ENCODE data around the gene TSSK2.

The TSSK2 gene

GRCh38 chr22:19138217-19139000 is 7.3 kb downstream of the TSSK2 start:
- H3K4me1 ChIP-seq (ENCODE audit: control insufficient read depth, insufficient read depth, low read length) = no peaks in the 10 kb centered on the region
- H3K9ac ChIP-seq (ENCODE audit: low read depth, low read length) = no peak overlapping the region
- peaks cover 62% of the 10 kb centered on the region for H3K36me3 ChIP-seq (ENCODE audit: control insufficient read depth, insufficient read depth, low read length)
- H3K9me3 ChIP-seq (ENCODE audit: control insufficient read depth, insufficient read depth, low read length) = no peaks in the 10 kb centered on the region
- H3K27me3 ChIP-seq (ENCODE audit: control insufficient read depth, insufficient read depth, low read length) = no peaks in the 10 kb centered on the region
- no peak overlapping the region for H3K4me3 ChIP-seq (ENCODE audit: low read depth, low read length)

- H3K36me3 ChIP-seq (ENCODE audit: control insufficient read depth, insufficient read depth, low read length) = peaks cover 57% of the 10 kb centered on the region
- H3K27me3 ChIP-seq (ENCODE audit: control insufficient read depth, insufficient read depth, low read length) = no peaks in the 10 kb centered on the region
- no peaks in the 10 kb centered on the region for H3K4me1 ChIP-seq (ENCODE audit: control insufficient read depth, insufficient read depth, low read length)
- H3K4me3 ChIP-seq (ENCODE audit: low read depth, low read length) = no peak overlapping the region
- H3K9me3 ChIP-seq (ENCODE audit: control insufficient read depth, insufficient read depth, low read length) = no peaks in the 10 kb centered on the region
- no peak overlapping the region for H3K9ac ChIP-seq (ENCODE audit: low read depth, low read length)
These were observed 7.9 kb downstream of the TSSK2 start for GRCh38 chr22:19139001-19139356.

- no peak overlapping the region for H3K9ac ChIP-seq (ENCODE audit: low read depth, low read length)
These were observed 8.9 kb downstream of the TSSK2 start for GRCh38 chr22:19139974-19140373.

GRCh38 chr22:19142394-19142793 is 11.3 kb downstream of the TSSK2 start:
- H3K9ac ChIP-seq (ENCODE audit: low read depth, low read length) = no peak overlapping the region
- H3K36me3 ChIP-seq (ENCODE audit: control insufficient read depth, insufficient read depth, low read length) = peaks cover 38% of the 10 kb centered on the region
- no peaks in the 10 kb centered on the region for H3K9me3 ChIP-seq (ENCODE audit: control insufficient read depth, insufficient read depth, low read length)
- H3K27me3 ChIP-seq (ENCODE audit: control insufficient read depth, insufficient read depth, low read length) = peaks cover 15% of the 10 kb centered on the region
- no peaks in the 10 kb centered on the region for H3K4me1 ChIP-seq (ENCODE audit: control insufficient read depth, insufficient read depth, low read length)
- no peak overlapping the region for H3K4me3 ChIP-seq (ENCODE audit: low read depth, low read length)

More at GRCh38 chr22:19139974-19140373, 8.9 kb downstream of the TSSK2 start:
- Histone ChIP-seq H3K27me3 (ENCODE audit: control insufficient read depth, insufficient read depth, low read length) (no peaks in the 10 kb centered on the region), H3K9me3 (ENCODE audit: control insufficient read depth, insufficient read depth, low read length) (no peaks in the 10 kb centered on the region), H3K4me1 (ENCODE audit: control insufficient read depth, insufficient read depth, low read length) (no peaks in the 10 kb centered on the region), H3K36me3 (ENCODE audit: control insufficient read depth, insufficient read depth, low read length) (peaks cover 48% of the 10 kb centered on the region), H3K4me3 (ENCODE audit: low read depth, low read length) (no peak overlapping the region)

- peaks cover 2% of the 10 kb centered on the region for H3K4me1 ChIP-seq (ENCODE audit: control insufficient read depth, insufficient read depth, low read length)
- H3K4me3 ChIP-seq (ENCODE audit: low read depth, low read length) = no peak overlapping the region
- peaks cover 23% of the 10 kb centered on the region for H3K27me3 ChIP-seq (ENCODE audit: control insufficient read depth, insufficient read depth, low read length)
- no peaks in the 10 kb centered on the region for H3K9me3 ChIP-seq (ENCODE audit: control insufficient read depth, insufficient read depth, low read length)
- no peak overlapping the region for H3K9ac ChIP-seq (ENCODE audit: low read depth, low read length)
- H3K36me3 ChIP-seq (ENCODE audit: control insufficient read depth, insufficient read depth, low read length) = peaks cover 32% of the 10 kb centered on the region
These were observed 12.1 kb downstream of the TSSK2 start for GRCh38 chr22:19143212-19143611.

- H3K27me3 ChIP-seq (ENCODE audit: control insufficient read depth, insufficient read depth, low read length) = peaks cover 31% of the 10 kb centered on the region
These were observed 12.9 kb downstream of the TSSK2 start for GRCh38 chr22:19143967-19144400.

GRCh38 chr22:19146215-19146968 is 15.3 kb downstream of the TSSK2 start:
- H3K4me3 ChIP-seq (ENCODE audit: low read depth, low read length) = no peak overlapping the region
- peaks cover 2% of the 10 kb centered on the region for H3K9me3 ChIP-seq (ENCODE audit: control insufficient read depth, insufficient read depth, low read length)
- H3K9ac ChIP-seq (ENCODE audit: low read depth, low read length) = no peak overlapping the region
- H3K36me3 ChIP-seq (ENCODE audit: control insufficient read depth, insufficient read depth, low read length) = peaks cover 12% of the 10 kb centered on the region
- peaks cover 47% of the 10 kb centered on the region for H3K27me3 ChIP-seq (ENCODE audit: control insufficient read depth, insufficient read depth, low read length)
- H3K4me1 ChIP-seq (ENCODE audit: control insufficient read depth, insufficient read depth, low read length) = peaks cover 2% of the 10 kb centered on the region

More at GRCh38 chr22:19143967-19144400, 12.9 kb downstream of the TSSK2 start:
- H3K4me3 ChIP-seq (ENCODE audit: low read depth, low read length) = peak overlapping the region; percentile 97
- peak overlapping the region; percentile 85 for H3K9ac ChIP-seq (ENCODE audit: low read depth, low read length)
- H3K4me1 ChIP-seq (ENCODE audit: control insufficient read depth, insufficient read depth, low read length) = peaks cover 2% of the 10 kb centered on the region
- H3K36me3 ChIP-seq (ENCODE audit: control insufficient read depth, insufficient read depth, low read length) = peaks cover 29% of the 10 kb centered on the region
- no peaks in the 10 kb centered on the region for H3K9me3 ChIP-seq (ENCODE audit: control insufficient read depth, insufficient read depth, low read length)

GRCh38 chr22:19147195-19147780 is 16.2 kb downstream of the TSSK2 start:
- Histone ChIP-seq H3K36me3 (ENCODE audit: control insufficient read depth, insufficient read depth, low read length) (peaks cover 4% of the 10 kb centered on the region), H3K4me1 (ENCODE audit: control insufficient read depth, insufficient read depth, low read length) (peaks cover 2% of the 10 kb centered on the region), H3K9ac (ENCODE audit: low read depth, low read length) (no peak overlapping the region), H3K27me3 (ENCODE audit: control insufficient read depth, insufficient read depth, low read length) (peaks cover 56% of the 10 kb centered on the region), H3K9me3 (ENCODE audit: control insufficient read depth, insufficient read depth, low read length) (peaks cover 3% of the 10 kb centered on the region), H3K4me3 (ENCODE audit: low read depth, low read length) (peak overlapping the region; percentile 22)

GRCh38 chr22:19148417-19149046 is 17.4 kb downstream of the TSSK2 start:
- Histone ChIP-seq H3K4me3 (ENCODE audit: low read depth, low read length) (peak overlapping the region; percentile 50), H3K9ac (ENCODE audit: low read depth, low read length) (no peak overlapping the region), H3K27me3 (ENCODE audit: control insufficient read depth, insufficient read depth, low read length) (peaks cover 63% of the 10 kb centered on the region), H3K4me1 (ENCODE audit: control insufficient read depth, insufficient read depth, low read length) (peaks cover 2% of the 10 kb centered on the region), H3K9me3 (ENCODE audit: control insufficient read depth, insufficient read depth, low read length) (peaks cover 3% of the 10 kb centered on the region), H3K36me3 (ENCODE audit: control insufficient read depth, insufficient read depth, low read length) (no peaks in the 10 kb centered on the region)

GRCh38 chr22:19149047-19149883 is 18.2 kb downstream of the TSSK2 start:
- H3K4me1 ChIP-seq (ENCODE audit: control insufficient read depth, insufficient read depth, low read length) = peaks cover 2% of the 10 kb centered on the region
- peaks cover 68% of the 10 kb centered on the region for H3K27me3 ChIP-seq (ENCODE audit: control insufficient read depth, insufficient read depth, low read length)
- H3K9ac ChIP-seq (ENCODE audit: low read depth, low read length) = no peak overlapping the region
- H3K4me3 ChIP-seq (ENCODE audit: low read depth, low read length) = peak overlapping the region; percentile 50
- H3K36me3 ChIP-seq (ENCODE audit: control insufficient read depth, insufficient read depth, low read length) = no peaks in the 10 kb centered on the region
- H3K9me3 ChIP-seq (ENCODE audit: control insufficient read depth, insufficient read depth, low read length) = peaks cover 3% of the 10 kb centered on the region

- H3K4me1 ChIP-seq (ENCODE audit: control insufficient read depth, insufficient read depth, low read length) = peaks cover 2% of the 10 kb centered on the region
- H3K9me3 ChIP-seq (ENCODE audit: control insufficient read depth, insufficient read depth, low read length) = peaks cover 3% of the 10 kb centered on the region
- H3K36me3 ChIP-seq (ENCODE audit: control insufficient read depth, insufficient read depth, low read length) = no peaks in the 10 kb centered on the region
- peak within 1 kb of the TSS; percentile 50 for H3K4me3 ChIP-seq (ENCODE audit: low read depth, low read length)
- no peak within 1 kb of the TSS for H3K9ac ChIP-seq (ENCODE audit: low read depth, low read length)
- H3K27me3 ChIP-seq (ENCODE audit: control insufficient read depth, insufficient read depth, low read length) = peaks cover 69% of the 10 kb centered on the region
These were observed 18.9 kb downstream of the TSSK2 start, which contains the start of gene GSC2 for GRCh38 chr22:19149991-19150390. Gene GSC2, minus strand, starts transcription at chr22:19150292. Its CDS starts 9 bp downstream, at chr22:19150283.

All from iPS-15b (cell line).